DMS153 treated with DMSO at 0.1 percent for 48 hours (cell line): ENCODE data around the gene SRGN.

Experiments
- DNase-seq: peaks from one replicate; lab custom pipeline; 2025; ENCODE audit not compliant: unreplicated experiment; lab: John Stamatoyannopoulos, UW

SRGN gene

GRCh38 chr10:69089638-69090599, 2.0 kb downstream of the SRGN start:
- no peak for DNase-seq

- DNase-seq, result no peak
Observed at GRCh38 chr10:69090685-69091084, 2.8 kb downstream of the SRGN start.

GRCh38 chr10:69091143-69091651, 3.3 kb downstream of the SRGN start:
- no peak for DNase-seq

DNA sequence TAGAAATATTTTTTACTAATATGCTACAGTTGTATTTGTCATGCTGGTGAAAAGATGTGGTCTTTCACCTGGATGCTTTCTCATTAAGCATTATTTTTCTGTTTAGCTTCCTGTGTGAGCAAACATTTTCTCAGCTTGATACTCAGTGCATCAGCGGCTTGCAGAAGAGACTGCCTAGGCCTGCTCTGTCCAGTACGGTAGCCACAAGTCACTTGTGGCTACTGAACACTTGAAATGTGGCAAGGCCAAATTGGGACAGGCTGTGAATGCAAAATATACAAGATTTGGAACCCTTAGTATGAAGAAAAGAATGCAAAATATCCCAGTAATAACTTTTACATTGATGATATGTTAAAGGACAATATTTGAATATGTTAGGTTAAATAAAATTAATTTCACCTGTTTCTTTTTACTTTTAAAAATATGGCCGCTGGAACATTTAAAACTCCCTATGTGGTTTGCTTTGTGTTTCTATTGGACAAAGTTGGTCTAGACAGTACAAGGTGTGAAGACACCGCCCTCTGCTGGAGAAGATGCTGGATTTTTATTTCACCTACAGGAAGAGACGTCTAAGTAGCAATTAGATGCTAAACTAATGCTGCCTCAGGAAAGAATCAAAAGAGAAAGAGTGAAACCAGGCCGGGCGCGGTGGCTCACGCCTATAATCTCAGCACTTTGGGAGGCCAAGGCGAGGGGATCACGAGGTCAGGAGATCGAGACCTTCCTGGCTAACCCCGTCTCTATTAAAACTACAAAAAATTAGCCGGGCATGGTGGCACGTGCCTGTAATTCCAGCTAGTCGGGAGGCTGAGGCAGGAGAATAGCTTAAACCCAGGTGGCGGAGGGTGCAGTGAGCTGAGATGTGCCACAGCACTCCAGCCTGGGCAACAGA, 5.3 kb downstream of the SRGN start:
- DNase-seq, result peak; percentile 48

DNA sequence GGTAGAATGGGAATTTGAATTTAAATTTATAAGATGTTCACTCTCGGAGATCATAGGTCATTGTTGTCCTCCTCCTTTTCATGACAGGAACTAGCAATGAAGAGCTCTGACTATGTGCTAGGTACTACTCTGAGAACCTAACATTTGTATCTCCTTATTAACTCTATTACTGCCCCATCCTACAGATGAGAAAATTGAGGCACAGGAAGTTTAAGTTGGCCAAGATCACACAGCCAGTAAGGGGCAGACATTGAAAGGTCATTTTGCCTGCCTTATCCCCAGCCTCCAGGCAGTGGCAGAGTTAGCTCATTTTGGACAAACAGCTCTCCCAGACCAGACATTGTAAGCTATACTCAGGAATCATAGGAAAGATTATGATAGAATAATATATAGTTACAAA, 6.0 kb downstream of the SRGN start:
- DNase-seq, result no peak

DNA sequence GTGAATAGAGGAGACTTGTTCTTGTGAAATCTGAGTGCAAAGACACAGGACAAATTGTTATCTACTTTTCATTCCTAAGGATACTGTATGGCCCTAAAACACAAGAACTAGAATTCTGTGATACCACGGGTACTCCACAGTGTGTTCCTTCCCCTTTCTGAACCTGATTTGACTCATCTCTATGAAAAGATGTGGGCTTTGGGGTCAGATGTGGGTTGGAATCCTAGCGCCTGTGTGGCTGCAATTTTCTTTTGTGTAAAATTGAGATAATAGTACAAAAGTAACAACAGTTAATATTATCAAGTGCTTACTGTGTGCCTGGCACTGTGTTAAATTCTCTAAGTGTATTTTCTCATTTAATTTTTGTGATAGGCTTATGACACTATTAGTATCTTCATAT, 8.1 kb downstream of the SRGN start:
- DNase-seq, result no peak

- no peak for DNase-seq
Observed at GRCh38 chr10:69097729-69098128, 9.8 kb downstream of the SRGN start.

DNA sequence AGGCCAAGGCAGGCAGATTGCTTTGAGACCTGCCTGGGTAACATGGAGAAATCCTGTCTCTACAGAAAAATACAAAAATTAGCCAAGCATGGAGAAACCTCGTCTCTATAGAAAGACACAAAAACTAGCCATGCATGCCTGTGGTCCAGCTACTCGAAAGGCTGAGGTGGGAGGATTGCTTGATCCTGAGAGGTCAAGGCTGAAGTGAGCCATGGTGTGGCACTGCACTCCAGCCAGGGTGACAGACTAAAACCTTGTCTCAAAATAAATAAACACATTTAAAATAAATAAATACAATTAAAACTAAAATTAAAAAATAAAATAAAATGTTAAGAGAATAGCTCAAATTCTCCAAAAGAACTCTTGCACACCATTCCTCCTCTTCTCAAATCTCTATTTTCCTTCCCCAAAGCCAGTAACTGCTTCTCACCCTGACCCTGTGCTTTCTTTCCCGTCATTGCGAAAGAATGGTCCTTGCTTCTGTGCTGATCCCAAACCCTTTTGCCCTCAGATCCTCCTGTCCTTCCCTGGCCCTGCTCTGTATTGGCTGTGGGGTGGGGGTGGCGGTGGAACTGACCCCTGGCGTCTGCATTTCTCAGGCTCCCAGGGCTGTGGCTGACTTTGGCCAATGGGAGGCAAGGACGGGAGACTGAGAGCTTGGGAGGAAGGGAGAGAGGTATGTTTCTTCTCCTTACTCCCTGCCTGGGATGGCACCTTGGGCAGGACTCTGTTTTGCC, 12.4 kb downstream of the SRGN start:
- no peak for DNase-seq

GRCh38 chr10:69101451-69102095, 13.7 kb downstream of the SRGN start:
- DNase-seq, result no peak

DNA sequence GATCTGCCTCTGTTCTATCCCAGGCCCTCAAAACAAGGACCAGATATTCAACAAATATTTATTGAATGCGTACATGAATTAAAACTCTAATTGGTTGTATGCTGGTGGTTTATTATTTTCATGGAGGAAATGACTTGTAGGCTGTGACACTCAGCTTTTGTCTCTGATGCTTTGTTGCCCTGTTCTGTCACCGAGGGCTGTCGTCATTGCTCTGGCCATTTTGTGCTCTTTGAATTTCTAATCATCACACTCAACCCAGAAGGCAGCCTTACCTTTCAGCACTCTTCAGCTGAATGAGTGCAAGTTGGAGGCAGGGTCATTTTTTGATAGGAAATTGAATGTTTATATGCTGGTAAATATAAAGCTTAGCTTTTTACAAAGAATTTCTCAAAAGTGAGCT, 14.5 kb downstream of the SRGN start:
- DNase-seq, result no peak

DNA sequence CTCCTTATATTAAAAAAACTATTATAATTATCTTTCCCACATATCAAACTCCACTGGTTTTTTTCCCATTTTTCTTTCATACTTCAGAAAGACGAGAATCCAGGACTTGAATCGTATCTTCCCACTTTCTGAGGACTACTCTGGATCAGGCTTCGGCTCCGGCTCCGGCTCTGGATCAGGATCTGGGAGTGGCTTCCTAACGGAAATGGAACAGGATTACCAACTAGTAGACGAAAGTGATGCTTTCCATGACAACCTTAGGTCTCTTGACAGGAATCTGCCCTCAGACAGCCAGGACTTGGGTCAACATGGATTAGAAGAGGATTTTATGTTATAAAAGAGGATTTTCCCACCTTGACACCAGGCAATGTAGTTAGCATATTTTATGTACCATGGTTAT, 15.9 kb downstream of the SRGN start:
- no peak for DNase-seq

GRCh38 chr10:69104994-69105790, 17.3 kb downstream of the SRGN start:
- DNase-seq, result no peak

DNA sequence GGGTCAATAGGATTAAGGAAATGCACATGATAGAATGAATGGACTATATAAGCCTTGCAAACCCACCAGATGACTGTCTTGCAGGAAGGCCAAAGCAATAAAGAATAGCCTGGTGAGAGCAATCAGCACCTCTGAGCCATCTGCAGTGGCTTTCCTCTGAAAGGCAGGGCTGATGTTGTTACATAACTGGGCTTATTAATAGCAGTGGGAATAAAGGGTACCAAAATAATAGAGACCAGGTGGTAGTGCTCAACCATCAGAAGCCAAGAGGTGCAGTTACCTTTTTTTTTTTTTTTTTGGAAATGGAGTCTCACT, 19.2 kb downstream of the SRGN start:
- DNase-seq, result no peak

DNA sequence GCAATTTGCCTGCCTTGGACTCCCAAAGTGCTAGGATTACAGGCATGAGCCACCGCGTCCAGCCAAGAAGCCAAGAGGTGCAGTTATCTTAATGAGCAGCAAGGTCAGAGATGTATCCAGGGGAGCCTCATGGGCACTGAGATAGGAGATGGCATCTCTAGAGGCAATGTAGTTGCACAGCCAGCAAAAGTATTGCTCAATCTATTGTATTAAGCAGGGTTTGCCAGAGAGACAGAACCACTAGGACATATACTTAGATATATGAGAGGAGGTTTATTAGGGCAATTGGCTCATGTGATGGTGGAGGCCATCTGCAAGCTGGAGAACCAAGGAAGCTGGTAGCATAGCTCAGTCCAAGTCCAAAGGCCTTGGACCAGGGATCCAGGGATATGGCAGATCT, 19.8 kb downstream of the SRGN start:
- no peak for DNase-seq

- DNase-seq, result no peak
Observed at GRCh38 chr10:69119896-69120295, 32.0 kb downstream of the SRGN start.

GRCh38 chr10:69123306-69123746, 35.4 kb downstream of the SRGN start:
- no peak for DNase-seq

DNA sequence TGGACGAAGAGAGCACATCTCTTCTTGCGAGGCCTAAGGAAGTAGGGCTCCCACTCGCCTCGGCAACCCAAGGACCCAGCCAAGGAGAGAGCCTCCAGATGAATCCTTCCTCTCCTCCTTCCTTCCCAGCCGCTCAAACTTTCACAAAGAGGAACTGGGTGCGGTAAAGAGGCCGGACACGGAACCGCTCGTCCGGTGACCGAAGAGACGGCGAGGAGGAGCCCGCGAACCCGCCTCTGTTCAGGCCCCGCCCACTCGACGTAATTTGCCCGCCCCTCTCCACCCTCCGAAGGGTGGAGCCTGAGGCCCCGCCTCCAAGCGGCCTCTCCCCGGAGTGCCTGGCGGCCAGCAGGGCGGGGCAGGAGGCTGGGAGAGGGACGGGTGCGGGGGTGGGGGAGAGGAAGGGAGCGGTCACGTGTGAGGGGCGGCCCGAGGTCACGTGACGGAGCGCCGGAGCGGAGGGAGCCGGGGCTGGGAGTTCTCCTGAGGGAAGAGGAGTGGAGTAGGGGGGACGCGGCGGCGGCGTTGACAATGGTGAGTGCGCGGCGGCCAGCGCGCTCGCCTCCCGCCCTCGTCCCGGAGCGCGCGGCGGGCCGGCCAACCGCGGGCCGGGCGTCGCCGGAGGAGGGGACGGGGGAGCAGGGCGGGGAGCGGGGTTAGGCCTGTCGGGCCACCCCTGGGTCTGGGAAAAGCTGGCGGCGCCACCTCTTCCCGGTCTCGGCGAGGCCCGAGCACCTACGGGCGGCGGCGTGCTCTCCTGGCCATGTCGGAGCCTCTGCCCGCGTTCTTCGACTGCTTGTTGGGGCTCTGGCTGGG, 36.1 kb downstream of the SRGN start, which contains the start of gene VPS26A:
VPS26A (plus strand) TSS at position 432 of the 816 bp plus-strand sequence; CDS start at position 532, 100 bp downstream.
- peak; percentile 89 for DNase-seq

- peak; percentile 31 for DNase-seq
Observed at GRCh38 chr10:69124563-69125268, 36.8 kb downstream of the SRGN start.
